WTC11 (cell line): Measurements from ENCODE around the gene CLIC2.

Experiments used
- ATF3 ChIP-seq: sonication (generic); formaldehyde crosslinking; conservative IDR thresholded peaks from 2 replicates; pipeline ENCODE4 v1.8.1; 2022; ENCODE audit warnings: mild to moderate bottlenecking, missing genetic modification reagents
- CTCF ChIP-seq: fragments of 200-600 bp; IDR thresholded peaks from 2 replicates; pipeline ENCODE4 v1.8.0; 2022; ENCODE audit warnings: antibody characterized with exemption
- NR3C1 ChIP-seq: sonication (generic); formaldehyde crosslinking; conservative IDR thresholded peaks from 2 replicates; pipeline ENCODE4 v1.8.1; 2023; ENCODE audit warnings: low read depth, mild to moderate bottlenecking, missing genetic modification reagents

DNA sequence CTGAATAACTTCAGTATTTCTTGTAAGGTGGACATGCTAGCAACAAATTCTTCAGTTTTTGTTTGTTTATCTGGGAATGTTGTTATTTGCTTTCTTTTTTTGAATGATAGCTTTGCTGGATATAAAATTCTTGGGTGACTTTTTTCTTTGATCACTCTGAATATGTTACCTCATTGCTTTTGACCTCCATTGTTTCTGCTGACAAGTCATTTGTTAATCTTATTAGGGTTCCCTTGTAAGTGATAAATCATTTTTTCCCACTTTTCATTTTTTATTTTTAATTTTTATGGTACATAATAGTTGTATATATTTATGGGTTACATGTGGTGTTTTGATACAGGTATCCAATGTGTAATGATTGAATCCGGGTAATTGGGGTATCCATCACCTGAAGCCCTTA lies 63.4 kb downstream of the CLIC2 start:
- TF ChIP-seq NR3C1 (CRISPR knock-in tag) (no peak), CTCF (no peak), ATF3 (CRISPR knock-in tag) (no peak)
